GM19452 (cell line): ENCODE results near the gene NPY2R.

Source experiments
- ATAC-seq: cut with Tn5 transposase; IDR thresholded peaks from one replicate; pipeline ENCODE4 v1.9.1; 2021; ENCODE audit not compliant: unreplicated experiment

Gene NPY2R

DNA sequence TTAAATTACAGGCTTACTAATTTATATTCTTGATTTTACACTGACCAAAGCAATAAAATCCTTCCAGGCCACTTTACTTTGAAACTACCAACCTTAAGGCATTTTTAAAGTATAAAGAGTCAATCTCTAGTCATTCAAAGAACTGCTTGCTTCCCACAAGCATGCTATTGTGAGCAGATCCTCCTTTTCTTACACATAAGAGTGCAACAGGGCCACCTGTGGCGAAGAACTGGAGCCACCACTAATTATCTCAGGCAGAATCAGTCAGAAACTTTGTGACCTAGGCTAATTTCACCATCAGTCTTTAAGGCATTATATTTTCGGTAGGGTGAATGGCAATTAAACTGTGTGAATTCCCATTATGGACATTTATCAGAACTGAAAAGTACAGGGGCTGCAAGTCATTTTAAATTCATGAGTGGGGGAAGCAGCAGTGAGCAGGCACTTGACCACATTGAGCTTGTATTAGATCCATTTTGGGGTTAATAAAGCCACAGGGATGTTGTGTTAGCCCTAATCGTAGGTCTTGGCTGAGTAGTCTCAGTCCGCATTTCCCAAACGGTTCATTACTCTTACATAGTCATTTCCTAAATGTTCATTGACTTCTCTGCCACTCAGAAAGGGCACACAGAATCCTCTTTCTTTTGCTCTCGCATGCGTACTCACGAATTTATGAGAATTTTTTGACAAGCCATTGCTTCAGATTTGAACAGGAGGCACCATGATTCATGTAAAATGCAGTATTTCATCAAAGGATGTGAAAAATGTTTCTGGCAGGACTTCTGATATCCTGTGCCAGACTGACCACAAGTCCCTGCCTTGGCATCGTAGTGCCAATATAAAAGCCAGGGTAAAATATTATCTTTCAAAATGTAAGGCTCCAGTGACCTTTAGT lies 39.8 kb downstream of the NPY2R start:
- no peak for ATAC-seq

DNA sequence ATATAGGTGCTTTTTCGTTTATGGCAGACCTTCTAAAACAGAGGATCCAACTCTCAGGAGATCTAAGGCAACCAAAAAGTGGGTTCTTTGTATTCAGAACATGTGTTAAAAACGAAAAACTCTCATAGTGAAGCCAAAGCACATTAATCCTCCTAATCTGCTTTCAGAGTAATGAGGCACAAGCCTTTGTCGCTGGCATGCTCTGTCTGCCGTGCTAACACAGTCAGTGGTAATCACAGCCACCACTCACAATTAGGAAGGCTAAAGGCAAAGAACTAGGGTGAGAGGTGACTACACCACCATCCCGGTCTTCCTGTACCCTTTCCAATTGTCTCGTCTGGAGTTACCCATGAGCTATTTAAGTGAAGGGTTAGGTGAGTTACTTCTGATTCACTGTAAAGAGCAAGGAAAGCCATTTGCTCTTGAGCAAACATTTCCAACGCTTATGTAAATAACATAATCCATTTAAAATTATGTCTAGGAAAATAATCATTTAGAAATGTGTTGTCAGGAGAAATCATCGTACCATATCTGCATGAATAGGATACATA lies 40.7 kb downstream of the NPY2R start:
- ATAC-seq: no peak

DNA sequence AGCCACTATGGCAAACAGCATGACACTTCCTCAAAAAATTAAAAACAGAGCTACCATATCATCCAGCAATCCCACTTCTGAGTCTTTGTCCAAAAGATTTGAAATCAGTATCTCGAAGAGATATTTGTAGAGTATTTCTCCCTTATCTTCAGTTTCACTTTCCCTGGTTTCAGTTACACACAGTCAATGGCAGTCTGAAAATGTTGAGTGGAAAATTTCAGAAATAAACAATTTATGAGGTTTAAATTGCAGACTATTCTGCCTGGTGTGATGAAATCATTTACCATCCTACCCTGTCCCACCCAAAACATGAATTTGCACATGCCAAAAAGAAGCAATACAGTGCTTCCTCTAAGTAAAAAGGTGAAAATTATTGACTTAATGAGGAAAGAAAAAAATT lies 43.9 kb downstream of the NPY2R start:
- no peak for ATAC-seq

DNA sequence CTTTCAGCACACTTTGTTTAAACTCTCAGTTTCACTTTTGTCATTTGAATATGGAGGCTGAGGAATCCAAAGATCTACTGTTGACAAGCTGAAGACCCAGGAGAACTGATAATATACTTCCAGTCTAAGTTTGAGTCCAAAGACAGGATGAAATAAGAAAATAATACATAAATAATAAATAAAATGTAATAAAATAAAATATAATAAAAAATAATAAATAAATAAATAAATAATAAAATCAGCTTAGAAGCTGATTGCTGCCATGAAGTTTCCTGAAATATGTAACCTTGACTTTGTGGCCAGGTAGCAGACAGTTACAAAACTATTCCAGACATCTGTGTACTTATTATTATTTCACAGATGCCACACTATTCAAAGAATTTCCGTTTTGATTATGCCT lies 55.0 kb downstream of the NPY2R start:
- ATAC-seq: no peak

DNA sequence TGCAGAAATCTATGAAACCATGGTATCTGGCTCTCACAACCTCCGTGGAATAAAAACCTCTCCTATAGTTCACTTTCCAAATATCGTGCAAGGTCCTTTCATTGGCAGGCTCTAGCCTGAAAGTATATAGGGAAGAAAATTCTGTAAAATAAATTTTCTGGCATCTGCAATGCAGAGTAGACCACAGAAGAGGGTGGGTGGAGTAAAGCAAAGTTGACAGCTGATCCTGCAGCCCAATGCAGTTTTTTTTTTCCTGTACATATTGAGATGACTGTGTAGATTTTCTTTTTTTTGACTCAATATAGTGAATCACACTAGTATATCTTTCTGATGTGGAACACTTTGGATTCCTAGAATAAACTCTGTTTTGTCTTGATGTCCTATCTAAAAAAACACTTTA lies 56.7 kb downstream of the NPY2R start:
- no peak for ATAC-seq
